Type B pancreatic cell (in vitro differentiated cells): ENCODE data around the gene IL1R2. TPM values are rescaled to one million over a fixed set of nuclear protein-coding genes. Genes with fewer than 3 reads are reported as not detected.
A peak's percentile ranks its signal among the peaks of the same experiment; 100 is the strongest.

Experiments
- DNase-seq: peaks from one replicate; pipeline ENCODE4 v3.0.0; 2021; ENCODE audit warnings: mixed read lengths; ENCODE audit not compliant: unreplicated experiment; ENCODE audit errors: extremely low spot score
- H3K27ac Mint-ChIP-seq: 2 replicates; pipeline ENCODE4 v1.8.0; 2021; ENCODE audit warnings: mild to moderate bottlenecking, mixed read lengths
- H3K27me3 Mint-ChIP-seq: 2 replicates; pipeline ENCODE4 v1.8.0; 2021; ENCODE audit warnings: mixed read lengths
- H3K36me3 Mint-ChIP-seq: 2 replicates; pipeline ENCODE4 v1.8.0; 2021; ENCODE audit warnings: mixed read lengths
- H3K4me1 Mint-ChIP-seq: one replicate; pipeline ENCODE4 v1.8.0; 2021; ENCODE audit warnings: mixed read lengths; ENCODE audit not compliant: unreplicated experiment
- H3K4me3 Mint-ChIP-seq: 2 replicates; pipeline ENCODE4 v1.8.0; 2021; ENCODE audit warnings: mild to moderate bottlenecking, mixed read lengths
- H3K9me3 Mint-ChIP-seq: 2 replicates; pipeline ENCODE4 v1.8.0; 2021; ENCODE audit warnings: mixed read lengths
- CTCF ChIP-seq: fragments of 200-600 bp; sonication (generic); conservative IDR thresholded peaks from 2 replicates; pipeline ENCODE4 v1.5.0; 2021; ENCODE audit warnings: antibody characterized with exemption, mild to moderate bottlenecking
- total RNA-seq: library from RNA; stranded (reverse); gene quantifications from 2 replicates; pipeline ENCODE4 v1.2.1, GENCODE V29; 2021; ENCODE audit warnings: low replicate concordance

IL1R2 gene
- total RNA-seq, 1 donor from 2014 or later: 0.48 TPM

- Mint-ChIP-seq H3K4me3 (no peak overlapping the region), H3K36me3 (no peaks in the 10 kb centered on the region), H3K27me3 (peaks cover under 1% of the 10 kb centered on the region), H3K27ac (peak overlapping the region; percentile 88), H3K4me1 (peaks cover 45% of the 10 kb centered on the region), H3K9me3 (no peaks in the 10 kb centered on the region)
- TF ChIP-seq CTCF: no peak
- DNase-seq: no peak
These were observed 71.0 kb downstream of the IL1R2 start for GRCh38 chr2:102062802-102063201.

- TF ChIP-seq CTCF: no peak
- Mint-ChIP-seq H3K27ac (peak overlapping the region; percentile 88), H3K36me3 (no peaks in the 10 kb centered on the region), H3K9me3 (no peaks in the 10 kb centered on the region), H3K4me3 (no peak overlapping the region), H3K27me3 (no peaks in the 10 kb centered on the region), H3K4me1 (peaks cover 38% of the 10 kb centered on the region)
- no peak for DNase-seq
These were observed 71.7 kb downstream of the IL1R2 start for GRCh38 chr2:102063487-102063911.

GRCh38 chr2:102063941-102064678, 72.3 kb downstream of the IL1R2 start:
- Mint-ChIP-seq H3K9me3 (no peaks in the 10 kb centered on the region), H3K4me3 (peak overlapping the region; percentile 9), H3K4me1 (peaks cover 38% of the 10 kb centered on the region), H3K36me3 (no peaks in the 10 kb centered on the region), H3K27ac (peak overlapping the region; percentile 88), H3K27me3 (no peaks in the 10 kb centered on the region)
- DNase-seq: no peak
- TF ChIP-seq CTCF: no peak

- no peaks in the 10 kb centered on the region for H3K27me3 Mint-ChIP-seq
- TF ChIP-seq CTCF: no peak
- H3K27ac Mint-ChIP-seq: peak overlapping the region; percentile 88
- peaks cover 38% of the 10 kb centered on the region for H3K4me1 Mint-ChIP-seq
- no peak for DNase-seq
- H3K36me3 Mint-ChIP-seq: no peaks in the 10 kb centered on the region
- peak overlapping the region; percentile 13 for H3K4me3 Mint-ChIP-seq
- no peaks in the 10 kb centered on the region for H3K9me3 Mint-ChIP-seq
These were observed 73.2 kb downstream of the IL1R2 start for GRCh38 chr2:102064679-102065674.

- DNase-seq: no peak
- H3K4me1 Mint-ChIP-seq: peaks cover 38% of the 10 kb centered on the region
- no peak overlapping the region for H3K4me3 Mint-ChIP-seq
- no peaks in the 10 kb centered on the region for H3K27me3 Mint-ChIP-seq
- no peak for TF ChIP-seq CTCF
- peak overlapping the region; percentile 74 for H3K27ac Mint-ChIP-seq
- no peaks in the 10 kb centered on the region for H3K9me3 Mint-ChIP-seq
- H3K36me3 Mint-ChIP-seq: no peaks in the 10 kb centered on the region
These were observed 74.0 kb downstream of the IL1R2 start for GRCh38 chr2:102065675-102066252.
